NT2/D1 (cell line): ENCODE measurements around the gene ZDHHC4.

Experiments
- YY1 ChIP-seq: IDR thresholded peaks from 2 replicates; pipeline ENCODE4 v1.6.1; 2011; ENCODE audit not compliant: insufficient read length, insufficient read depth
- ZNF274 ChIP-seq: IDR thresholded peaks from 2 replicates; pipeline ENCODE4 v1.6.1; 2011; ENCODE audit warnings: mild to moderate bottlenecking, low read depth, low read length

- TF ChIP-seq ZNF274 (no peak), YY1 (no peak)
Measured at GRCh38 chr7:6536262-6537260, 40.7 kb upstream of the ZDHHC4 start.
